Activated naive CD8-positive, alpha-beta T cell treated with anti-CD3 and anti-CD28 coated beads for 36 hours (primary cell): ENCODE measurements around the gene ATP6V1B1. TPM values are rescaled to one million over a fixed set of nuclear protein-coding genes. Genes with fewer than 3 reads are reported as not detected.
A peak's percentile ranks its signal among the peaks of the same experiment; 100 is the strongest.
"Not testable (repeated sequence)": the region's sequence is repeated elsewhere in the genome, so short reads cannot be mapped to it uniquely, and the experiment has no call there.

Experiments used
- DNase-seq: peaks from one replicate; pipeline ENCODE4 v3.0.0; 2021
- H3K27ac Mint-ChIP-seq: one replicate; pipeline ENCODE4 v1.8.0; 2022; ENCODE audit warnings: mild to moderate bottlenecking, moderate library complexity, mixed read lengths
- H3K27me3 Mint-ChIP-seq: one replicate; pipeline ENCODE4 v1.8.0; 2022; ENCODE audit warnings: mild to moderate bottlenecking, mixed read lengths
- H3K36me3 Mint-ChIP-seq: one replicate; pipeline ENCODE4 v1.8.0; 2021; ENCODE audit warnings: mild to moderate bottlenecking, mixed read lengths
- H3K4me1 Mint-ChIP-seq: one replicate; pipeline ENCODE4 v1.8.0; 2021; ENCODE audit warnings: mixed read lengths
- H3K4me3 Mint-ChIP-seq: one replicate; pipeline ENCODE4 v1.8.0; 2022; ENCODE audit warnings: mild to moderate bottlenecking, moderate library complexity, mixed read lengths
- H3K9me3 Mint-ChIP-seq: one replicate; pipeline ENCODE4 v1.8.0; 2022; ENCODE audit warnings: mixed read lengths
- total RNA-seq, 2 experiments: library from RNA; stranded (reverse); gene quantifications; one replicate each; pipeline ENCODE4 v1.2.3, GENCODE V29; 2021

Gene ATP6V1B1
- total RNA-seq, 2 experiments from 2014 or later: not detected

GRCh38 chr2:70990216-70990615, 54.5 kb downstream of the ATP6V1B1 start:
- H3K36me3 Mint-ChIP-seq: peaks cover 32% of the 10 kb centered on the region
- no peak overlapping the region for H3K4me3 Mint-ChIP-seq
- H3K4me1 Mint-ChIP-seq: peaks cover 21% of the 10 kb centered on the region
- DNase-seq: no peak
- H3K27ac Mint-ChIP-seq: no peak overlapping the region
- H3K27me3 Mint-ChIP-seq: no peaks in the 10 kb centered on the region
- no peaks in the 10 kb centered on the region for H3K9me3 Mint-ChIP-seq

DNA sequence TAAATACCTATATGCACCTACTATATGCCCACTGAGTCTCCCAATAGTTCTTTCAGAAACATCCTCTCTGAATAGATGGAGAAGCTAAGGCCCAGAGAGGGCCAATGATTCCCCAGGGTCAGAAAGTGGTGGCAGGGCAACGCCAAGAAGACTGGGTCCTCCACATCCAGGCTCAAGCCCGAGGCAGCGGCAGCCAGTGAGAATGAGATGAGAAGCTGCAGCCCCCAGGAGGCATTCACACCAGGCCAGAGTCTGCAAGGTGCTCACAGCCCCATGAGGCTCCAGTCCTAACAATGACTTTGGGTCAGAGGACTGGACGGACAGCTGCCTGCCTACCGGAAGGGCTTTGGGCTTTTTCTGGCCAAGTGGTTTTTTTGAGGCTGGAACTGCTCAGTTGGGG, 55.4 kb downstream of the ATP6V1B1 start:
- DNase-seq: no peak
- Mint-ChIP-seq H3K9me3 (no peaks in the 10 kb centered on the region), H3K4me3 (no peak overlapping the region), H3K27ac (no peak overlapping the region), H3K27me3 (no peaks in the 10 kb centered on the region), H3K36me3 (peaks cover 24% of the 10 kb centered on the region), H3K4me1 (peaks cover 20% of the 10 kb centered on the region)

DNA sequence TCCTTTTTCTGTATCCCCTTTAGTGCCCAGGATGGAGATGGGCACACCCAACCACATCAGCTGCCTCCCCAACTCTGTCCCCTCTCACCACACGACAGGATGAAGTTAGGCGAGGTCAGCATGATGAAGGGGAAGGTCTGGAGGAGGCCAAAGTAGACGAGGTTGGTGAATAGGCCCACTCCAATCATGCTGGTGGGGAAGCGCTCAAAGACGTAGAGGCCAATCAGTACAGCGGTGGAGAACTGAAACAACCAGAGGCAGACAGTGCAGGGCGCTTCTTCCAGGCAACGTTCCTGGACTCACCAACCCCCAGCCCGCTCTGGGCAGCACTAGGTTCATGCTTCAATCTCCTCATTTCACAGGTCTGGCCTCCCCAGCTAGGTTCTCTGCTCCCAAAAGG, 56.0 kb downstream of the ATP6V1B1 start:
- no peak overlapping the region for H3K27ac Mint-ChIP-seq
- H3K27me3 Mint-ChIP-seq: no peaks in the 10 kb centered on the region
- H3K4me1 Mint-ChIP-seq: peaks cover 20% of the 10 kb centered on the region
- H3K36me3 Mint-ChIP-seq: peaks cover 19% of the 10 kb centered on the region
- H3K9me3 Mint-ChIP-seq: no peaks in the 10 kb centered on the region
- no peak for DNase-seq
- no peak overlapping the region for H3K4me3 Mint-ChIP-seq

DNA sequence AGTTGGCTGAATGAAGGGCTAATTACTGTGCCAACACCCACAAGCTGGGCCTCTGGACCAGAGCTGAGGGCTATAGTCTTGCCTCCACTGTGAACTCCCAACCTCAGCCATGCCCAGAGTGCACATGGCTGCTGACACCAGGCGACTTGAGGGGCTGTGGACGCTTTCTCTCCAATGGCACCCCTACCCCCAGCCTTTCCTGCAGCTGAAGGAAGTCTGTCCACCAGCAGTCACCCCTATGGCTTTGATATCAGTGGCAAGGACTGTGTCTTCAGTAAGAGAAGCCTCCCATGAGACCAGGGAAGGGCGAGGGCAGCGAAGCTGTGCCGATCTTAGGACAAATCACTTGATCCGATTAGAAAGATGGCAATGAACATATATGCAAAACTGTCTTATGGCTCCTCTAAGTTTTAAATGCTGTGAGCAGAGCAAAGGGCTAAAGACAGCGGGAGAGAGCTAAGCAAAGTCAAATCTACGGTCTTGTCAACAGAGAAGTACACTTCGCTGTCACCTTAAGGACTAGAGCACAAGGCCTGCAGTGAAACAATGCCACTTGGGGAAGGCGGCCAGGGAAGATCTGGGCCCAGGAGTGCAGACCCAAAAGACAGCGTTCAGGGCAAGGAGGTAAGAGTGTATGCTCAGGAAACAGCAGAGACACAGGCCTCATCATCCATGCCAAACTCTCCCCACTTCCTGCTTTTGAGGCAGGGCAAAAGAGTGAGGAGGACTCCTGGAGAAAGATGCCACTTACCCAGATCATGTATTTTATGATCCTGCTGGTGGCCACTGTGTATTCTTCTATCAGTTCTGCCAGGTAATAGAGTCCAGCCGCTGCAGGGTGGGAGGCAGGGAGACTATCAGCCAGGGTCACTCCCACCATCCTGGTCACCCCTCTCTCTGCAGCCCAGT, 57.5 kb downstream of the ATP6V1B1 start:
- H3K4me3 Mint-ChIP-seq: peak overlapping the region; percentile 99

GRCh38 chr2:70994009-70994698, 58.5 kb downstream of the ATP6V1B1 start:
- peak overlapping the region; percentile 90 for H3K27ac Mint-ChIP-seq
- no peaks in the 10 kb centered on the region for H3K9me3 Mint-ChIP-seq
- H3K27me3 Mint-ChIP-seq: no peaks in the 10 kb centered on the region
- DNase-seq: peak; percentile 67
- H3K4me3 Mint-ChIP-seq: peak overlapping the region; percentile 99
- H3K4me1 Mint-ChIP-seq: peaks cover 20% of the 10 kb centered on the region
- H3K36me3 Mint-ChIP-seq: peaks cover 14% of the 10 kb centered on the region

More for the DNA sequence above, 57.5 kb downstream of the ATP6V1B1 start:
- H3K27me3 Mint-ChIP-seq: no peaks in the 10 kb centered on the region
- H3K9me3 Mint-ChIP-seq: no peaks in the 10 kb centered on the region
- peak overlapping the region; percentile 90 for H3K27ac Mint-ChIP-seq
- H3K36me3 Mint-ChIP-seq: peaks cover 18% of the 10 kb centered on the region
- peaks cover 20% of the 10 kb centered on the region for H3K4me1 Mint-ChIP-seq
- no peak for DNase-seq

DNA sequence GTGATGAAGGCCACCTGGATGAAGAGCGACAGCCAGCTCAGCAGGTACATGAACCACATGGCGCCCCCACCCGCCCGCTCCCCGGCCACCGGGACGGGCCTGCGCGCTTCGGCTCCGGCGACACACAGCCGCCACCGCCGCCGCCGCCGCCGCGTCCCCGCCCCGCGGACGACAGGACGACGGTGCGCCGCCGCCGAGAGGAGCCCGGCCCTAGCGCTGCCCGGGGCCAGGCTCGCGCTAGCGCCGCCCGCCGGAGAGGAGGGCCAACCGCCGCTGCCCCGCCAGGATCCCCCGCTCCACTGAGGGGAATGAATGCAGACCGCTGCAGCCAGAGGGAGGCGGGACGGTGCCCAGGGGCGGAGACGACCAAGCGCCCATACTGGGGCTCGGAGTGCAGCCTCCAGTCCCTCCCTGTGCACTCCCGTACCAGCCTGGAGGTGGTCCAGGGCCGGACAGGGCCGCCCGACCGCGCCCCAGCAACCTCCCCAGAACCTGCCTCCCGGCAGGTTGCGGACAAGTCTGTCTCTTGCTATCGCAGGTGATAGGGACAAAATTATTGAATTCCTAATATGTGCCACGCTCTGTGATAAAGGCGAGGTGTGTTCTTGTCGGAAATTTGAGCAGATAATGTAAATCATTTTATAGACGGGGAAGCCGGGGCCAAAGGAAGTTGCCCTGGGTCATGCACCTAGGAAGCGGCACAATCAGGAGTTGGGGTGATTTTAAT, 59.2 kb downstream of the ATP6V1B1 start, which contains the start of gene TEX261:
TEX261 (minus strand) TSS at position 175 of the 727 bp plus-strand sequence; CDS start at position 59, 116 bp downstream.
- peak; percentile 95 for DNase-seq
- Mint-ChIP-seq H3K27me3 (no peaks in the 10 kb centered on the region), H3K27ac (peak within 1 kb of the TSS; percentile 90), H3K9me3 (no peaks in the 10 kb centered on the region), H3K4me3 (peak within 1 kb of the TSS; percentile 99), H3K36me3 (peaks cover 14% of the 10 kb centered on the region), H3K4me1 (peaks cover 23% of the 10 kb centered on the region)

DNA sequence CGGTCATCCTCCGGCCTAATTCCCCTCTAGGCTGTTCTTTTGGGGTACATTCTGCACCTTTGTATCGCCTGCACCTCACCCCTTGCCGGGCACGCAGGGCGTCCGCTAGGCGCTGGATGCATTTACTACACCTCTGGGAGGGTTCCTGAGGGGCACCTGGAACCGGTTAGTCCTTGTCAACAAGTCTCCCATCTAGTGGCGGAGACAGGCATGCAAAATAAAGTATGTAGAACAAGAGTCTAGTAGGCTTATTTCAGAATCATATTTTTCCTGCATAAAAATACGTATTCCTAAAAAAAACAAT, 59.7 kb downstream of the ATP6V1B1 start:
- H3K4me1 Mint-ChIP-seq: peaks cover 23% of the 10 kb centered on the region
- peak overlapping the region; percentile 81 for H3K4me3 Mint-ChIP-seq
- H3K27ac Mint-ChIP-seq: peak overlapping the region; percentile 51
- peak; percentile 44 for DNase-seq
- peaks cover 14% of the 10 kb centered on the region for H3K36me3 Mint-ChIP-seq
- H3K9me3 Mint-ChIP-seq: no peaks in the 10 kb centered on the region
- H3K27me3 Mint-ChIP-seq: no peaks in the 10 kb centered on the region

GRCh38 chr2:70998885-70999284, 63.2 kb downstream of the ATP6V1B1 start:
- not testable (repeated sequence) for H3K4me3 Mint-ChIP-seq, H3K9me3 Mint-ChIP-seq, DNase-seq, H3K27ac Mint-ChIP-seq, H3K27me3 Mint-ChIP-seq, H3K36me3 Mint-ChIP-seq
- H3K4me1 Mint-ChIP-seq: peaks cover 20% of the 10 kb centered on the region

GRCh38 chr2:70999362-70999761, 63.7 kb downstream of the ATP6V1B1 start:
- peak overlapping the region; percentile 45 for H3K27ac Mint-ChIP-seq

GRCh38 chr2:70999931-71000330, 64.2 kb downstream of the ATP6V1B1 start:
- H3K4me3 Mint-ChIP-seq, H3K27me3 Mint-ChIP-seq, DNase-seq, H3K27ac Mint-ChIP-seq, H3K9me3 Mint-ChIP-seq, H3K36me3 Mint-ChIP-seq: not testable (repeated sequence)
- peaks cover 20% of the 10 kb centered on the region for H3K4me1 Mint-ChIP-seq

More at GRCh38 chr2:70999362-70999761, 63.7 kb downstream of the ATP6V1B1 start:
- no peak for DNase-seq
- Mint-ChIP-seq H3K27me3 (no peaks in the 10 kb centered on the region), H3K9me3 (no peaks in the 10 kb centered on the region), H3K36me3 (no peaks in the 10 kb centered on the region), H3K4me3 (peak overlapping the region; percentile 7), H3K4me1 (peaks cover 20% of the 10 kb centered on the region)

GRCh38 chr2:71000780-71001591, 65.3 kb downstream of the ATP6V1B1 start:
- Mint-ChIP-seq H3K4me1 (peaks cover 14% of the 10 kb centered on the region), H3K4me3 (peak overlapping the region; percentile 82), H3K36me3 (no peaks in the 10 kb centered on the region), H3K27ac (peak overlapping the region; percentile 78), H3K9me3 (no peaks in the 10 kb centered on the region), H3K27me3 (no peaks in the 10 kb centered on the region)
- peak; percentile 84 for DNase-seq

GRCh38 chr2:71001592-71001927, 65.9 kb downstream of the ATP6V1B1 start:
- no peak for DNase-seq
- no peaks in the 10 kb centered on the region for H3K27me3 Mint-ChIP-seq
- peak overlapping the region; percentile 7 for H3K4me3 Mint-ChIP-seq
- no peaks in the 10 kb centered on the region for H3K36me3 Mint-ChIP-seq
- no peak overlapping the region for H3K27ac Mint-ChIP-seq
- no peaks in the 10 kb centered on the region for H3K9me3 Mint-ChIP-seq
- H3K4me1 Mint-ChIP-seq: peaks cover 14% of the 10 kb centered on the region

- Mint-ChIP-seq H3K36me3 (no peaks in the 10 kb centered on the region), H3K4me3 (no peak overlapping the region)
Measured at GRCh38 chr2:71001981-71002570, 66.4 kb downstream of the ATP6V1B1 start.

DNA sequence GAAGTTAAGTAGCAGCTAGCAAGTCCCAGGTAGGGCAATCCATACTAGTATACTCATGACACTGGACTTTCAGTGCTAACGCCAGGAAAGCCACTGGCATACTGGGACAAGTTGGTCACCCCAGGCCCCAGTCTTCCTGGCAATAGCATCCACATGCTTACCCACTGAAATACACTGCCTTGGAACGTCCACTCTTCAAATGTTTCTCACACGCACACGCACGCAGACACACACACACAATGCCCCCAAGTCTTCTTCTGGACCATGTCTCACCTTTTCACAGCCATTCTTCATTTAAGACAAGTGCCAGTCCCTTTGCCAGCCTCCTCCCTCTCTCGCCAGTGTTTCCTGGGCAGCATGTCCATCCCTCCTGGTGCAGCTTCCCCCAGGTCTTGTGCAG, 67.7 kb downstream of the ATP6V1B1 start:
- Mint-ChIP-seq H3K4me3 (no peak overlapping the region), H3K27me3 (no peaks in the 10 kb centered on the region), H3K36me3 (no peaks in the 10 kb centered on the region), H3K27ac (no peak overlapping the region), H3K4me1 (peaks cover 14% of the 10 kb centered on the region), H3K9me3 (no peaks in the 10 kb centered on the region)
- DNase-seq: no peak

More at GRCh38 chr2:71001981-71002570, 66.4 kb downstream of the ATP6V1B1 start:
- H3K27ac Mint-ChIP-seq: no peak overlapping the region
- H3K27me3 Mint-ChIP-seq: no peaks in the 10 kb centered on the region
- peaks cover 14% of the 10 kb centered on the region for H3K4me1 Mint-ChIP-seq
- no peaks in the 10 kb centered on the region for H3K9me3 Mint-ChIP-seq
- DNase-seq: no peak
